HG03139 (cell line): Measurements from ENCODE around the gene RGR.
"Not testable (repeated sequence)": the region's sequence is repeated elsewhere in the genome, so short reads cannot be mapped to it uniquely, and the experiment has no call there.

Experiments
- ATAC-seq: cut with Tn5 transposase; IDR thresholded peaks from one replicate; pipeline ENCODE4 v1.9.1; 2021; ENCODE audit not compliant: unreplicated experiment

RGR gene

DNA sequence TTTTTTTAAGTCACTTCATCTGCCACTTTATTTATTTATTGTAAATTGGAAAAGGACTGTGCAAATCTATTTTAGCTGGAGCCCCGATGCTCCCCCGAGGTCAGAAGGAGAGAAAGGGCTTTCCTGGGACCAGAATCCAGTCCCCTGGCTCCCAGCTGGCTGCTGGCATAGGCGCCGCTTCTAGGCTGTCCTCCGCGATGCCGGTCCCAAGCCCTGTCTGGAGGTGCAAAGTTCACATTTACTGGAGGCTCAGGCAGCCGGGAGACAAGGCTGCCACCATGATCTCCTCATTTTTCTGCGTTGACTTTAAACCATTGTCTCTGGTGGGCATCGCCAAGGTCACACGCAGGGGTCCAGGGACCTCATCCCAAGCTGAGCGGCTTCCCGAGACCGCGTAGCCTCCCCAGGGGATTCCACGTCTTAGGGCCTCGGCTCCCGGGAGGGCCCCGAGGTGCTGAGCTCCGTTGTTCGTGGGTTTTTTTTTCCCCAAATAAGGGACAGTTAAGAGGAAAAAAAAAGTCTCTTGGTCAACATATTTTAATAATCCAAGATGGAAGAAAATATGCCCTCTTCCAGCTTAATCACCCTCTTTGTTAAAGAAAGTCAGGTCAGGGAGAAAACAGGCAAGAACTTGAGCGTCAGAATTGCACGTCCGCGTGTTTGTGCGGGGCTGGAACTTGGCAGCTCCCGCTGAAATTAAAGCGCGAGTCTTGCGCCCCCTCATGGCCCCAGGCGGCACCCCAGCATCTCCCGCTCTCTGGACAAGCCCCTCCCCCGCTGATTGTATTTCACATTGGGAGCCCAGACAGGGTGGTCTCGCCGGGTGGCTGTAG is 11.9 kb downstream of the RGR start:
- no peak for ATAC-seq

- ATAC-seq: no peak
These were observed 12.6 kb downstream of the RGR start for GRCh38 chr10:84257343-84258020.

GRCh38 chr10:84258034-84258695 is 13.3 kb downstream of the RGR start:
- ATAC-seq: no peak

DNA sequence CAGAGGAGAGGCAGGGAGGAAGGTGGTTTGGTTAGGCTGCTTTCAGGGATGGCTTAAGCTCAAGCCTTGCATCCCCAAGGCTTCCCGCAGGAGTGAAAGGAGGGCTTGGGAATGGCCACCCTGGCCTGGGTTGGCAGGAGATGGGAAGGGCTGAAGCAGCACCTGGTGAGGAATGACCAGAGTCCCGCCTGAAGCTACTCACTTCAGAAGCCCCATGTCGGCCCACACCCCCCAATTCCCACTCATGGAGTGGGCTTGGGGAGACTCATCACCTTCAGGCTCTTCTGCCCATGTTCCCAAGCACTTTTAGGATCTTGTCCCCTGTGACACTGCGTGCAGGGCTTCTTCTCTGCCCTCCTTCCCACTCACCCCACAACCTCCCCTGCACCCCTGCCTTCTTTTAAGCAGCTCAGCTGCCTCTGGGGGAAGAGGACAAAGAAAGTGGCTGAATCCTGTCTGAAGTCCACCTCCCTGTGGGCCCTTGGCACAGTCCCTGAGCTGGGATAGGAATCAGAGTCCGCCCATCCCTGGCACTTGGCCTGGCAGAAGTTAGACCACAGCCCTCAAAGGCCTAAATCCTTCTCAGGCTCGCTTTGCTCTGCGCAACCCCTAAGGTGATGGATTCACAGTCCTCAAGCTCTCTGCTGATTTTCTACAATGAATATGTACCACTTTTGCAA is 16.5 kb downstream of the RGR start:
- ATAC-seq: no peak

GRCh38 chr10:84262190-84262956 is 17.5 kb downstream of the RGR start:
- ATAC-seq: no peak

- ATAC-seq: no peak
These were observed 18.9 kb downstream of the RGR start for GRCh38 chr10:84263716-84264115.

DNA sequence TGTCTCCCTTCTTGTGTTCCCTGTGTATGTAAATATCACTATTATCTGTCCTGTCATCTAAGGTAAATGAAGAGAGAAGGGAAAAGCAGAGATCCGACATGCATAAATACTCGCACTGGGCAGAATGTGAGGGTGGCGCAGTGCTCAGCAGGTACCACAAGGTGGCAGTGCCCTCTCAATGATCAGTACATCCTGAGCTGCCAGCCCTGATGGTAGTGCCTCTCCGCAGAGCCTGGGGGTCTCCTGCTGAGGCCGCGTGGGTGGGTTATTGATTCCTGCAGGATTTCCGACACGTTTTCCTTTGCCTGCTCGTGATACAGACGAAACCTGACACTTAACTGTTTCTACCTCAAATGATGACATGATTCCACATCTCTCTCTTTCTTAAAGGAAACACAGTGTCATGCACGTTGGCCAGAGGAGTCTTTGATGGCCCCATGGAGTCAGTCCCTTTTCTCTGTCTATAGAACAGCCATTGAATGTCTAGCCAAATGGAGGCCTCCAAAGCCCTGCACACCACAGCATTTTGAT is 19.8 kb downstream of the RGR start:
- ATAC-seq: peak; percentile 86

DNA sequence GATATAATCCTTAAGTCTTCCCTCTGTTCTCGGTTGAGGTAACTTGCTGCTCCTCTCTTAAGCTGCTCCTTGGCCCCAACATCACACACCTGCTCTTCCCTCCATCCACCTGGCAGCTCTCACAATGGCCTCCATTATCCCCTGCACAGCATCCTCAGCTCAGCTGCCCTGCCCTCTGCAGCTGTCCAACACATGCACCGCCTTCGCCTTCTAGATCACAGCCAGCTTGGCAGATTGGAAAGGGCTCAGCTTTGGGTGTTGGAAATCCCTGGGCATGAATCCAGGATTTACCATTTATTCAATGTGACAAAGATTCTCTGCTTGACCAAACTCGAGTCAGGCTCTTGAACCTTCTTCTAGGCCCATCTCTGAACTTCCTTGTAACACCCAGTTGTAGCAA is 20.6 kb downstream of the RGR start:
- ATAC-seq: no peak

DNA sequence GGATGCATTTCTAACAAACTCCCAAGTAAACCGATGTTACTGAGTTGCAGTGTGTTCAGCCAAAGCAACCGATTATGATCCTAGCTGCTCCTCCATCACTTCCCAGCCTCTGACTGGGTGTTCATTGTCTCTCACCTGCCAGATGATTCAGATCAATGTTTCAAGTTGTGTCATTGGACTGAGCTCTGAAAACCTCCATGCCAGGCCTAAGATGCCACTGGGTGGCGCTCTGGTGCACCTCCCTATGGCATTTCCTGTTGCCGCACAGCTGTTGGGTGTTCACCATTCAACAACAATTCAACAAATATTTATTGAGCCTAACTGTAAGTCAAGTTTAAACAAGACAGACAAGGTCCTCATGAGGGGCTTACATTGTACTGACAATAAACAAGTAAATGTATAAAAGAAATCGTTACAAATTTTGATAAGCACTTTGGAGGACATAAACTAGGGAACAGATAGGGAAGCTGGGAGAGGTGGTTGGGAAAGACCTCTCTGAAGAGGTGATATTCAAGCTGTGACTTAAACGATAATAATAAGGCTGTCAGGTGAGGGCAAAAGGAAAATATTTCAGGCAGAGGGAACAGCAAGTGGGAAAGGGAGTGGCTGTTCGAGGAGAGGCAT is 22.8 kb downstream of the RGR start:
- ATAC-seq: peak; percentile 55

GRCh38 chr10:84269162-84269561 is 24.3 kb downstream of the RGR start:
- no peak for ATAC-seq

- no peak for ATAC-seq
These were observed 24.9 kb downstream of the RGR start for GRCh38 chr10:84269773-84270172.

DNA sequence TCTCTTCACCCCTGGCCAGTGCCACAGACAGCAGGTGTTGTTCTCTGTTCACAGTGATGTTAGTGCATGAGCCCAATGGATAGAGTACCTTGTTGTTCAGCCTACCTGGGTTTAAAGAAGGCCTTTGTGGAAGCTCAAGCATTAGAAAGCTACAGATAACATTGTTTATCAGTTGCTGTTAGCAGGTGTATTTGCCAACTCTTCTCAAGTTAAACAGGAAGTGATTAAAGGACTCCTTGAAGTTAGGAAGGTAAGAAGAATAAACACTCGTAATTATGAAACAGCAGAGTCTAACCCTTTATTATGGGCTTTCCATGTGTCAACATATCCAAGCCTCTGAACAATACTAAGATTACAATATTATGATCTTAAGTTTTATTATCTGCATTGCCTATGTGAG is 25.9 kb downstream of the RGR start:
- no peak for ATAC-seq

GRCh38 chr10:84279876-84280475 is 35.1 kb downstream of the RGR start:
- ATAC-seq: not testable (repeated sequence)

GRCh38 chr10:84286695-84287094 is 41.8 kb downstream of the RGR start:
- no peak for ATAC-seq

GRCh38 chr10:84288151-84288550 is 43.3 kb downstream of the RGR start:
- ATAC-seq: no peak

- ATAC-seq: no peak
These were observed 44.8 kb downstream of the RGR start for GRCh38 chr10:84289521-84290200.

- ATAC-seq: no peak
These were observed 45.4 kb downstream of the RGR start for GRCh38 chr10:84290235-84290634.

DNA sequence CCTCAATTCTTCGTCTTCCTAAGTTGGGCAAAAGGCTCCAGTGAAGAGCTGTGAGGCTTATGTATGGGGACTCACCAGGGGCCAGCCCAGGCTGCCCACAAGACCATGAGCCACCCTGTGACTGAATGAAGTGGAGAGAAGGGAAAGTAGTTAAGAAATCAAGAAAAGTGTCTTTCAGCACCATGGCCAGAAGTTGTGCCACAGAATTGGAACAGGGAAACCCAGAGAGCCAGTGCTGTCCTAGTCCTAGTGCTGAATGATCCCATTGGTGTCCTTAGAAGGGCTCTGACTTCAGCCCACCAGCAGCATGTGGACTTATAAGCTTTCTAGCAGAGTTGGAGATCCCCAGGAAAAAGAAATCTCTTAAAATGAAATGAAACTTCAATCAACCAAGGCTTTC is 46.5 kb downstream of the RGR start:
- no peak for ATAC-seq

GRCh38 chr10:84292502-84292901 is 47.6 kb downstream of the RGR start:
- ATAC-seq: no peak
